MM.1S (cell line): ENCODE results near the gene VTN.

Experiments
- EZH2 ChIP-seq: fragments of 300-600 bp; sonication (generic); optimal IDR thresholded peaks from 2 replicates; pipeline ENCODE3; 2017; ENCODE audit warnings: low read depth, mild to moderate bottlenecking, antibody characterized with exemption, low read length, mixed read lengths
- TF ChIP-seq, protein P1 (sequence below): fragments of 300-600 bp; sonication (generic); IDR thresholded peaks from 2 replicates; pipeline ENCODE4 v1.5.1; 2016; ENCODE audit warnings: antibody characterized with exemption, low read length, mixed read lengths

DNA sequence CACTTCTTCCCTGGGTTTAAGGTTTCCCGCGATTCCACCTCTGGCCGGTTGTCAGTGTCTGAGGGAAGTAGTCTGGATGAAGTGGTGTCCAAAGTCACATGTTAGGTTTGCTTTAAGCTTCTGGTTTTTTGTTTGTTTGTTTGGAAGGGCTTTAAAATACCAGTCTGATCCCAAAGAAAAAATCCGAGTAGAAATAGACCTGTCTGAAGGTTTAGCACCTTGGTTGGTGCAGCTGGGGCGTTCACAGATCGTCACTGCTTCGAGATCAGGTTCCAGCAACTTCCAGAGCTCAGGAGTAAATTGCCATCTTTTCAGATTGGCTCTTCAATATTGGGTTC is 50.5 kb downstream of the VTN start:
- TF ChIP-seq, protein P1, sequence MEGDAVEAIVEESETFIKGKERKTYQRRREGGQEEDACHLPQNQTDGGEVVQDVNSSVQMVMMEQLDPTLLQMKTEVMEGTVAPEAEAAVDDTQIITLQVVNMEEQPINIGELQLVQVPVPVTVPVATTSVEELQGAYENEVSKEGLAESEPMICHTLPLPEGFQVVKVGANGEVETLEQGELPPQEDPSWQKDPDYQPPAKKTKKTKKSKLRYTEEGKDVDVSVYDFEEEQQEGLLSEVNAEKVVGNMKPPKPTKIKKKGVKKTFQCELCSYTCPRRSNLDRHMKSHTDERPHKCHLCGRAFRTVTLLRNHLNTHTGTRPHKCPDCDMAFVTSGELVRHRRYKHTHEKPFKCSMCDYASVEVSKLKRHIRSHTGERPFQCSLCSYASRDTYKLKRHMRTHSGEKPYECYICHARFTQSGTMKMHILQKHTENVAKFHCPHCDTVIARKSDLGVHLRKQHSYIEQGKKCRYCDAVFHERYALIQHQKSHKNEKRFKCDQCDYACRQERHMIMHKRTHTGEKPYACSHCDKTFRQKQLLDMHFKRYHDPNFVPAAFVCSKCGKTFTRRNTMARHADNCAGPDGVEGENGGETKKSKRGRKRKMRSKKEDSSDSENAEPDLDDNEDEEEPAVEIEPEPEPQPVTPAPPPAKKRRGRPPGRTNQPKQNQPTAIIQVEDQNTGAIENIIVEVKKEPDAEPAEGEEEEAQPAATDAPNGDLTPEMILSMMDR: no peak
- no peak for TF ChIP-seq EZH2
